DND-41 (cell line): ENCODE results near the gene PERCC1.

Experiments
- CTCF ChIP-seq: IDR thresholded peaks from 2 replicates; pipeline ENCODE4 v1.5.1; 2012; ENCODE audit warnings: borderline replicate concordance, low read length, moderate library complexity, mild to moderate bottlenecking; ENCODE audit not compliant: poor library complexity, severe bottlenecking; ENCODE audit errors: extremely low read depth
- EZH2 ChIP-seq: IDR thresholded peaks from 3 replicates; pipeline ENCODE4 v1.6.1; 2012; ENCODE audit warnings: borderline replicate concordance, low read depth, mild to moderate bottlenecking, moderate library complexity, low read length, inconsistent platforms; ENCODE audit not compliant: severe bottlenecking

GRCh38 chr16:1464894-1465566 lies 34.2 kb downstream of the PERCC1 start:
- TF ChIP-seq CTCF (no peak), EZH2 (no peak)
